ENCODE results near the gene TBC1D22A.

GRCh38 chr22:46823248-46823647, 60.8 kb downstream of the TBC1D22A start:
- TF ChIP-seq CTCF (IDR thresholded peaks at IDR 0.05) (no peak), POLR2A (IDR thresholded peaks at IDR 0.05) (no peak)

Data from right lobe of liver (tissue), 4 donors.